Activated T-helper 17 cell treated with anti-CD3 and anti-CD28 coated beads, Interleukin-2, amount 50 U/mL, for 72 hours (primary cell): ENCODE results near the gene HELQ. TPM values are rescaled to one million over a fixed set of nuclear protein-coding genes. Genes with fewer than 3 reads are reported as not detected.
"Not testable (repeated sequence)": the region's sequence is repeated elsewhere in the genome, so short reads cannot be mapped to it uniquely, and the experiment has no call there.

Experiments used
- ATAC-seq: fragments of 150-1000 bp; cut with Tn5 transposase; replicated peaks from 2 replicates; pipeline ENCODE4 v1.10.0; 2021; ENCODE audit warnings: mild to moderate bottlenecking, moderate library complexity
- H3K27ac Mint-ChIP-seq: one replicate; pipeline ENCODE4 v1.8.0; 2022; ENCODE audit warnings: mixed read lengths
- H3K27me3 Mint-ChIP-seq: one replicate; pipeline ENCODE4 v1.8.0; 2022; ENCODE audit warnings: mixed read lengths
- H3K36me3 Mint-ChIP-seq: one replicate; pipeline ENCODE4 v1.8.0; 2022; ENCODE audit warnings: low read depth, mild to moderate bottlenecking, mixed read lengths
- H3K4me1 Mint-ChIP-seq: one replicate; pipeline ENCODE4 v1.8.0; 2022; ENCODE audit warnings: mixed read lengths
- H3K4me3 Mint-ChIP-seq: one replicate; pipeline ENCODE4 v1.8.0; 2022; ENCODE audit warnings: mild to moderate bottlenecking, mixed read lengths
- H3K9me3 Mint-ChIP-seq: one replicate; pipeline ENCODE4 v1.8.0; 2022; ENCODE audit warnings: mixed read lengths
- total RNA-seq, 2 donors: library from RNA; stranded (reverse); gene quantifications; one replicate each; pipeline ENCODE4 v1.2.3, GENCODE V29; 2022

The HELQ gene
- total RNA-seq, 2 donors from 2014 or later = 11.4 to 15.1 TPM

DNA sequence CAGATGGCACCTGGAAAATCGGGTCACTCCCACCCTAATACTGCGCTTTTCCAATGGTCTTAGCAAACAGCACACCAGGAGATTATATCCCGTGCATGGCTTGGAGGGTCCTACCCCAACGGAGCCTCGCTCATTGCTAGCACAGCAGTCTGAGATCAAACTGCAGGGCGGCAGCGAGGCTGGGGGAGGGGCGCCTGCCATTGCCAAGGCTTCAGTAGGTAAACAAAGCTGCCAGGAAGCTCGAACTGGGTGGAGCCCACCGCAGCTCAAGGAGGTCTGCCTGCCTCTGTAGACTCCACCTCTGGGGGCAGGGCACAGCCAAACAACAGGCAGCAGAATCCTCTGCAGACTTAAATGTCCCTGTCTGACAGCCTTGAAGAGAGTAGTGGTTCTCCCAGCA, 57.5 kb downstream of the HELQ start:
- not testable (repeated sequence) for H3K4me3 Mint-ChIP-seq, ATAC-seq, H3K27me3 Mint-ChIP-seq, H3K9me3 Mint-ChIP-seq, H3K36me3 Mint-ChIP-seq, H3K4me1 Mint-ChIP-seq, H3K27ac Mint-ChIP-seq

DNA sequence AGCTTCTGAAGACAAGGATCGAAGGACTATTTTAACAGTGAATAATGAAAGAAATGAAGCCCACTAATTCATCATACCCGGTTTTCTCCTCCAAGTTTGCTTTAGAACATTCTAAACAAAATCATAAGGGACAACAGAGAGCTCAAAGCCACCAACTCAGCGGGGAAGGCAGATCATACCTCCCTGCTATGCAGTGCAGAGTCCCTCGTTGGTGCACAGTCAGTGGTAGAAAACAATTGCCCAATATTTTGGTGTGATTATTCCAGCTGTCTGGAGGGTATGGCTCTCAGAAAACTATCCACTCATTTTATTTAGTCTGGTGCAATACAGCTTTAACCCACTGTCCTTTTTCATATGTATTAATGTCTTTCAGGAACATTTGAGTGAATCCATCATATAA, 61.7 kb downstream of the HELQ start:
- Mint-ChIP-seq H3K27ac (no peak overlapping the region), H3K4me3 (no peak overlapping the region), H3K9me3 (no peaks in the 10 kb centered on the region), H3K27me3 (no peaks in the 10 kb centered on the region), H3K4me1 (no peaks in the 10 kb centered on the region), H3K36me3 (no peaks in the 10 kb centered on the region)
- no peak for ATAC-seq

DNA sequence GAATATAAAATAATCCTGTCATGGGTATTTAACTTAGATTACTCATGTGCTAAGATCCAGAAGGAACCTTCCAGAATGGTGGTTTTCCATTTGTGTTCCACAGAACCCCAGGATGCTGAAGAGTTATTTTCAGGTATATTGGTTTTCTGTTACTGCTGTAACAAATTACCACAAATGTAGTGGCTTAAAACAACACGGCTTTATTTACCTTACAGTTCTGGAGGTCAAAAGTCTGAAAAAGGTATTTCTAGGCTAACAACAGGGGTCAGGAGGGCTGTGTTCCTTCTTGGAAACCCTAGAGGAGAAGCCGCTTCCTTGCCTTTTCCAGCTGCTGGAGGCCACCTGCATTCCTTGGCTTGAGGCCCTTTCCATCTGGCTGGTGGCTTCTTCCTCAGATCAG, 63.1 kb downstream of the HELQ start:
- H3K36me3 Mint-ChIP-seq = no peaks in the 10 kb centered on the region
- no peak overlapping the region for H3K4me3 Mint-ChIP-seq
- no peak for ATAC-seq
- H3K27me3 Mint-ChIP-seq = no peaks in the 10 kb centered on the region
- H3K4me1 Mint-ChIP-seq = no peaks in the 10 kb centered on the region
- no peaks in the 10 kb centered on the region for H3K9me3 Mint-ChIP-seq
- H3K27ac Mint-ChIP-seq = no peak overlapping the region

DNA sequence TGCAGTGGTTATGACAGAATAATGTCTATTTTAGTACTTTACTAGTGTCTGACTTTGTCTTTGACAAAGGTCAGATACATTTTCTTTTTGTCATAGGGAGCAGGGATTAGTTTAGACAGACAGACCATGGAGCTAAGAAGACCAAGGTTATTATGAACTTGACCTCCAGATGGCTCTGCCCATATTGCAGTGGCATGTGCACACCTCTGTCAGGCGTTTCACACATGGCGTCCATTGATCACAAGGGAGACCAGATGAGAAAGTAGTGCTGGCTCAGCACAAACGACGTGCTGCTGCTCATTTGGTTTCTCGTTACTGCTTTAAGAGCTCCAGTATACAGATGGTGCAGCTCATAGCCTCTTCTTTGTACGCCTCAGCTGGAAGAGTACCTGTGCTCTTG, 64.7 kb downstream of the HELQ start:
- Mint-ChIP-seq H3K27me3 (no peaks in the 10 kb centered on the region), H3K4me3 (no peak overlapping the region), H3K4me1 (no peaks in the 10 kb centered on the region), H3K9me3 (no peaks in the 10 kb centered on the region), H3K36me3 (no peaks in the 10 kb centered on the region), H3K27ac (no peak overlapping the region)
- ATAC-seq = no peak

DNA sequence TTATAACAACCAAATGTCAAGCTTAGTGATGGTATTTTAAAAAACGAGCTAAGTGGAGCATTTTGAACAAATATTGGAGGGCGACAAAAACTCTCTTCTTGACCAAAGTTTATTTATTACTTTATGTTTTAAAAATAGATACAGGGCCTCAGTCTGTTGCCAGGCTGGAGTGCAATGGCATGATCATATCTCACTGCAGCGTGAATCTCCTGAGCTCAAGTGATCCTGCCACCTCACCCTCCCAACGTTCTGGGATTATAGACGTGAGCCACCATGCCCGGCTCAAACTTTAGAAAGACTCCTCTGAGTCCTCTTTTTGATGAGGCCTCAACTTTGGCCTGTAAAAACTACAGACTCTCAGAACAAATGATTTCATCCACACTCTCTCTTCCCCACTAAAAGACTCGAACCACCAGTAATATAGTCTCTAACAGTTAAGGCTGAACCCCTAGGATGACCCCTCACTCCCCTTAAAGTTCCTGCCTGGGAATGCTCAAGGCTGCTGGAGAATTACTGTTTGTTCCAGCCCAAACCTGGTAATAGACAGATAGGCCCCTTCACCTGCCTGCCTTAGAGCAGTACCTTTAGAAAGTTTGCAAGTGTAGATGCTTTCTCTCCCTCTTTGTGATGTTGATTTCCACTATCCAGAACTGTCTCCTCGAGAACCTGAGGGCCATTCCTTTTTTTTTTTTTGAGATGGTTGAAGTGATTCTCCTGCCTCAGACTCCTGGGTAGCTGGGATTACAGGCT, 65.7 kb downstream of the HELQ start:
- Mint-ChIP-seq H3K27me3 (no peaks in the 10 kb centered on the region), H3K36me3 (no peaks in the 10 kb centered on the region), H3K27ac (no peak overlapping the region), H3K9me3 (no peaks in the 10 kb centered on the region), H3K4me3 (no peak overlapping the region), H3K4me1 (no peaks in the 10 kb centered on the region)
- ATAC-seq = no peak

DNA sequence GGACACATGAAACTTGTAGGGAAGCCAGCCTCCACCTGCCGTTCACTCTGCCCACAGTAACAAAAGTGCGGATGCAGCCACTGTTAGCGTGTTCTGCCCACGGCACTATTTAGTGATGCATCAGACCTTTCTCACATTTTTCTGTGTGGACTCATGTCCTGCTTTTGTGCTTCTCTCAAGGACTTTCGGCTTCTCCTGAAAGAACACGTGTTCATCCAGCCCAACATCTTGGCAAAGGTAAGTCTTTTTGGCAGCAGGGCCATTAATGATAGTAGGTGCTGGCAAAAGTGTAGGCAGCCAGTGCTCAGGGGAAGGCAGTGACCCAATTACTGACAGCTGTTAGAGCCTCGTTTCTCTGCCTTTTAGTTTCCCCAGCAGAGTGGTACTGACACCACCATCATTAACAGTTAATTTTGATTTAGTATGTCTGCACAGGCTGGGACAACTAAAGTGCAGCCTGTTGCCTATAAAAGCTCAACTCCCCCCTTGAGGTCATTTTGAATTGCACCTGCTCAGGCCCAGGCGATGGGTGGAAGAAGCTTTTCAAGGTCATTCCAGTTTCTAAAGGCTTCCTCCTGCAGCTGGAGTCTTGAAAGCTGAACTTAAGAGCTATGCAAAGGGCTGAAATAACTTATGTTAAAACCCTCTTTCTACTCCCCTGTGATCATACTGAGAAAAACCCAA, 66.4 kb downstream of the HELQ start:
- ATAC-seq = no peak
- no peak overlapping the region for H3K4me3 Mint-ChIP-seq
- H3K27ac Mint-ChIP-seq = no peak overlapping the region
- no peaks in the 10 kb centered on the region for H3K27me3 Mint-ChIP-seq
- H3K4me1 Mint-ChIP-seq = no peaks in the 10 kb centered on the region
- no peaks in the 10 kb centered on the region for H3K36me3 Mint-ChIP-seq
- no peaks in the 10 kb centered on the region for H3K9me3 Mint-ChIP-seq

DNA sequence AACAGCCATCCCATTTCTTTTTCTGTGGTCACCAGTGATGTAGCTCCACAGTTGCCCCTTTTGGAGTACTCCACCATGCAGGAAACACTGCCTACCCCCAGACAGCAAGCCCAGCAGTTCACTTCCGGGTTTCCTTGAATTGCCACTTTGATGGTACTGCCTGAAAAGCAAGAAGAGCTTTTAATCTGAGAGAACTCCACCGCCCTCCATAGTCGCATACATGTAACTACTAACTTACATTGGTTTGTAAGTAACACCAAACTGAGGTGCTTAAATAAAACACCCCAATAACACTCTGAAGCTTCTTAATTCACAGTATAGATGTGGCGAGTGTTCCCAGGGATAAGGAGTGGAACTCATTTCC, 67.3 kb downstream of the HELQ start:
- Mint-ChIP-seq H3K4me3 (no peak overlapping the region), H3K36me3 (no peaks in the 10 kb centered on the region), H3K27ac (peak overlapping the region; percentile 39), H3K27me3 (no peaks in the 10 kb centered on the region), H3K9me3 (no peaks in the 10 kb centered on the region), H3K4me1 (no peaks in the 10 kb centered on the region)
- ATAC-seq = peak; percentile 38

DNA sequence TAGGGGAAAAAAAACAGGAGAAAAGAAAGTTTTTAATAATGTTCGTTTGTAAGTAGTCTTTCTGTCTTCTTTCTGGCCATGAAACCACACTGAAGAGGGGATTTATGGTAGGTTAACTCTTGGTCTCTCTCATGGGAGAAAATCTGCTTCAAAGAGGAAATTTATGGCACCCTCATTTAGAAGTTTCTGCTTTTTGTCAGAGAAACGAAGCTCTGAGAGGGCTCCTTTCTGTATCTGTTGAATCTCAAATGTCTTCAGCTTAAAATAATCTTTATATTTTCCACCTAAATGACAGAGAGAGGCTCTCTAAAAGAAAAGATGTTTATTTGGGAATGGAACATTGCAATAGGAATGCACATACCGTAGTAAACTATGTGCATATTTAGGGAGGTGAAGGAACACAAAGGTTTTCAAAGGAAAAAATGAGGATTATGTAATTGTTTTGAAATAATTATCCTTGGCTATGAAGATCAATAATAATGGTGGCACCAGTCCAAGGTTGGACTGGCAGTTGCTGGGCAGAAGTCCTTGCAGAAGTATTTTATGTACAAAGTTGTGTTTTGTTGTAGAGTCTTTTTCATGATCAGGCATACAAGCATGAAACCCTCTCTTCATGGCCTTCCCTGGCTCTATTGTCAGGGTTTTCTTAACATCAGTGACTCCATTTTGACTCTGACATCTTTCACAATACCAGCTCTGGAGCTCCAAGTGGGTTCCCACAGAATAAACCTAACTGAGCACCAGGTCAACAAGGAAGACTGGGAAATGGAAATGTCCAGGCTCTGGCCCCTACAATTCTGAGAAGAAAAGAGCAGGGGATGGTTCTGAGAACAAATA, 67.9 kb downstream of the HELQ start:
- Mint-ChIP-seq H3K9me3 (no peaks in the 10 kb centered on the region), H3K36me3 (no peaks in the 10 kb centered on the region), H3K27ac (peak overlapping the region; percentile 39), H3K4me3 (no peak overlapping the region), H3K4me1 (no peaks in the 10 kb centered on the region), H3K27me3 (no peaks in the 10 kb centered on the region)
- ATAC-seq = no peak

DNA sequence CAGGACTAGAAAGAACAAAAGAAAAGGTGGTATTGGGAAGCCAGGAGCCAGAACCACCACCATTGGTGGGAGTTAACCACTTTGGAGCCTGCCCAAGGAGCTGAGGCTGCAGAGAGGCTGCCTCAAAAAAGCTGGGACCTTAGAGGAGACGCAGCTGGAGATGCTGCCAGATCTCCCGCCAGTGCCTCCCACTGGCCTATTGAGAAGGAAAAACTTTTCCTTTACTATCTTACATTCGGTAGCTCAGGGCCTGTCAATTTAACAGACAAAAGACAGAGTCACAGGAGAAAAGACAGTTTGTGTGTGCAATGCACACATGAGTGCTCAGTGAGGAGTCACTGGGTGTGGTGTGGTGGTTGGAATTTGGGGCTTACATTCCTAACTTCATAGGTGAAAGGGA, 68.6 kb downstream of the HELQ start:
- Mint-ChIP-seq H3K9me3 (no peaks in the 10 kb centered on the region), H3K27ac (no peak overlapping the region), H3K4me1 (no peaks in the 10 kb centered on the region), H3K27me3 (no peaks in the 10 kb centered on the region), H3K4me3 (no peak overlapping the region), H3K36me3 (no peaks in the 10 kb centered on the region)
- no peak for ATAC-seq

DNA sequence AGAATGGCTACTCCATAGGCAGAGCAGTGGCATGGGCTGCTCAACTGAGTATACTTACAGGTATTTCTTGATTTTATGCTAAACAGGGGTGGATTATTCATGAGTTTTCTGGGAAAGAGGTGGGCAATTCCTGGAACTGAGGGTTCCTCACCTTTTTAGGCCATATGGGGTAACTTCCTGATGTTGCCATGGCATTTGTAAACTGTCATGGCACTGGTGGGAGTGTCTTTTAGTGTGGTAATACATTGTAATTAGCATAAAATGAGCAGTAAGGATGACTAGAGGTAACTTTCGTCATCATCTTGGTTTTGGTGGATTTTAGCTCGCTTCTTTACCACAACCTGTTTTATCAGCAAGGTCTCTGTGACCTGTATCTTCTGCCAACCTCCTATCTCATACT, 72.8 kb downstream of the HELQ start:
- H3K27ac Mint-ChIP-seq = peak overlapping the region; percentile 15
- no peak for ATAC-seq
- no peaks in the 10 kb centered on the region for H3K27me3 Mint-ChIP-seq
- H3K9me3 Mint-ChIP-seq = no peaks in the 10 kb centered on the region
- no peak overlapping the region for H3K4me3 Mint-ChIP-seq
- H3K4me1 Mint-ChIP-seq = no peaks in the 10 kb centered on the region
- no peaks in the 10 kb centered on the region for H3K36me3 Mint-ChIP-seq

DNA sequence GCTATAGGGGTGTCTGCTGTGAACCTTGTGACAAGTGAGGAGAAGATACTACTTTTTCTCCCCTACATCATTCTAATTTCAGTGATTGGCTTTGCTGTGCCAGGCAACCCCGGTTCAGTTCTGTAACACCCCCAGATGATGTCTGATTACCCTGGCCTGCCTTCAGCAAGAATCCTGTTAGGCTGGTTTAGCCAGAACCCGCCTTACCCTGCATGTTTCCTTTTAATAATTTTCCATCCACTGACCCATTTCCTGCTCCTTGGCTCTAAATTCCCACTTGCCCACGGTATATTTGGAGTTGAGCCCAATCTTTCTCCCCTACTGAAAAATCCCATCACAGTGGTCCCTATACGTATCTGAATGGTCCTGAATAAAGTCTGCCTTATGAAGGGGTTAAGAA, 74.5 kb downstream of the HELQ start:
- no peaks in the 10 kb centered on the region for H3K36me3 Mint-ChIP-seq
- H3K27ac Mint-ChIP-seq = no peak overlapping the region
- no peaks in the 10 kb centered on the region for H3K4me1 Mint-ChIP-seq
- no peak overlapping the region for H3K4me3 Mint-ChIP-seq
- no peak for ATAC-seq
- peaks cover 6% of the 10 kb centered on the region for H3K9me3 Mint-ChIP-seq
- H3K27me3 Mint-ChIP-seq = peaks cover 5% of the 10 kb centered on the region

DNA sequence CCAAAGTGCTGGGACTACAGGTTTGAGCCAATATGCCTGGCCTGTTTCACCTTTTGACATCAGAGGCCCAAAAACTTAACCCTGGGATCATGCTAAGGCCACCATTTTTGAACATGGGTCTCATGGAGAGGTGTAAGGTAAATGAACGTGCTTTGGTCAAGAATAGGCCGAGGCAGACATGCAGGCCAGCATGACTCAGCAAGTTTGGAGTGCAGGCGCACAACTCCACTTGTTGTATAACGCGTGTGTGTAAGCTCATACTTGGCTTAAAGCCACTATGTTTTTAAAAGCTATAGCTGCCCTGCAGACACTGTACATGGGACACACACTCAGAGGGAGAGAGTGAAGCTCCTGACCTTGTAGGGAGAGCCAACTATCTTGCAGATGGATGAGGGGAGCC, 77.2 kb downstream of the HELQ start:
- Mint-ChIP-seq H3K4me1 (no peaks in the 10 kb centered on the region), H3K4me3 (no peak overlapping the region), H3K9me3 (peaks cover 8% of the 10 kb centered on the region), H3K36me3 (no peaks in the 10 kb centered on the region), H3K27ac (no peak overlapping the region), H3K27me3 (peaks cover 11% of the 10 kb centered on the region)
- no peak for ATAC-seq

DNA sequence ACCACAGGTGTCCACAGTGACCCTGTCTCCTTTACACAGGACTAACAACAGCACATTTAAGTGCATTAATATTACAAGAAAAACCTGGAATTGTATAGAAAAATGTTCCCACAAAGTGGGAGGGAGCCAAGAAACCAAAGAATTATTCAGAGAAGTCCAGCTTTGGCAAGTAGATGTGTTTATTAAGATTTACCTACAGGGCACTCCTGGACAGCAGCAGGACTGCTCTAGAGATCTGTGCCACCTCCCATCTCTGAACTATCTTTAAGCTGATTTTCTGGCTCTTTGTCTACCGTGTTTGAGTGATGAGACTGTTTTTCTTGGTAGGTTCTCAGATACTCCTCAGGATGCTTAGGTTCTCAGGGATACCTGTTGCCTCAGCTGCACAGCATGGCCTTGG, 82.7 kb downstream of the HELQ start:
- Mint-ChIP-seq H3K4me3 (no peak overlapping the region), H3K9me3 (peaks cover 8% of the 10 kb centered on the region), H3K36me3 (no peaks in the 10 kb centered on the region), H3K27me3 (peaks cover 11% of the 10 kb centered on the region), H3K27ac (no peak overlapping the region), H3K4me1 (no peaks in the 10 kb centered on the region)
- ATAC-seq = no peak

DNA sequence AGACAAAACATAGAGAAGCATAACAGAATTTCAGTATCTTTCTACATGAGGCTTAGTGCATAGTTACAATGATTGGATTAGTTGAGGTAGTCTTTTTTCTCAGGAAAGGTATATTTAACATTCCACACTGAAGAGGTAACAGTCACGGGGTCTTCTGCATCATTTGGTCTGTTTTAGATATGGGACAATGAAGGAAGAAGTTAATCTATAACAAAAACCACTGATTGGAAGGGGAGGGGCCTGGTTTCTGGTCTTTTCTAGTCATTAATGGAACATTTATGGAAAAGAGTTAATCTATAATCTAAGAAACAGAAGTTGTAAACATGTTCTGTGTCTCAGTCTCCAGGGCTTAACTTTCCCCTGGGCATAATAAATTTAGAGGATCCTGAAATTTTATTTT, 83.7 kb downstream of the HELQ start:
- H3K9me3 Mint-ChIP-seq = peaks cover 5% of the 10 kb centered on the region
- peaks cover 8% of the 10 kb centered on the region for H3K27me3 Mint-ChIP-seq
- no peaks in the 10 kb centered on the region for H3K4me1 Mint-ChIP-seq
- no peaks in the 10 kb centered on the region for H3K36me3 Mint-ChIP-seq
- ATAC-seq = no peak
- no peak overlapping the region for H3K27ac Mint-ChIP-seq
- H3K4me3 Mint-ChIP-seq = no peak overlapping the region

DNA sequence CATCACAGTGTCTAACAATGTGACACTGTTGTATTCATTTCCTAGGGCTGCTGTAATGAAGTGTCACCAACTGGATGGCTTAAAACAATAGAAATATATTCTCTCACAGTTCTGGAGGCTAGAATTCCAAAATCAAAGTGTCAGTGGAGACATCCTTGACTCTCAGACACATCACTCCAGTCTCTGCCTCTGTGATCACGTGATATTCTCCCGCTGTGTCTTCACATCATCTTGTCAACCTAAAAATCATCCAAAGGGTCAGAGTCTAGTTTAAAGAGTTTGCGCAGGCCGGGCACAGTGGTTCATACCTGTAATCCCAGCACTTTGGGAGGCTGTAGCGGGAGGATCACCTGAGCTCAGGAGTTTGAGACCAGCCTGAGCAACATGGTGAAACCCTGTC, 84.4 kb downstream of the HELQ start:
- H3K36me3 Mint-ChIP-seq = no peaks in the 10 kb centered on the region
- peaks cover 3% of the 10 kb centered on the region for H3K9me3 Mint-ChIP-seq
- ATAC-seq = no peak
- peaks cover 10% of the 10 kb centered on the region for H3K27me3 Mint-ChIP-seq
- no peaks in the 10 kb centered on the region for H3K4me1 Mint-ChIP-seq
- no peak overlapping the region for H3K4me3 Mint-ChIP-seq
- H3K27ac Mint-ChIP-seq = no peak overlapping the region
